K562 (cell line): ENCODE data around the gene KLK1. TPM values are rescaled to one million over a fixed set of nuclear protein-coding genes. Genes with fewer than 3 reads are reported as not detected.

Source experiments
- ATAC-seq: fragments of 200-7000 bp; cut with Tn5 transposase; 3 replicates; pipeline ENCODE4 v1.9.1; 2020; ENCODE audit warnings: moderate library complexity
- BruUV-seq: library from RNA; stranded (reverse); fragments of 400-500 nt; replicated peaks from 2 replicates; lab custom pipeline; 2021; lab: Mats Ljungman, UMichigan
- CTCF ChIA-PET: fragments of 300-600 bp; formaldehyde crosslinking; extraction: SDS; loops from one replicate; lab custom pipeline; 2021; ENCODE audit warnings: low intra/inter-chr PET ratio; lab: Yijun Ruan, JAX
- POLR2A ChIA-PET: fragments of 300-600, 350-650 bp; sonication (Branson Sonifier 250); formaldehyde crosslinking; extraction: SDS; loops from one replicate; lab custom pipeline; 2021; ENCODE audit warnings: antibody characterized with exemption, inconsistent platforms; lab: Yijun Ruan, JAX
- DNase-seq, 4 experiments: peaks; one replicate each; pipeline versions ENCODE4 v3.0.0 to v3.0.0-alpha.2; 2011 to 2018; ENCODE audit warnings: low spot score in 3 of 4, mixed read lengths in 3 of 4; ENCODE audit errors: extremely low read depth in 1 of 4
- FAIRE-seq: peaks from 2 replicates; lab custom pipeline; 2011; peaks lifted over from hg19 to GRCh38; lab: Jason Lieb, UNC
- H2AFZ ChIP-seq: 2 replicates; pipeline ENCODE4 v1.6.0; 2011; ENCODE audit warnings: low read depth, low read length, control low read depth, inconsistent platforms
- H3K27ac ChIP-seq: fragments of 200-600 bp; 3 replicates; pipeline ENCODE4 v1.8.0; 2011; ENCODE audit warnings: low read depth, mild to moderate bottlenecking, control low read depth, inconsistent platforms, low read length, moderate library complexity, mixed read lengths; ENCODE audit errors: extremely low read depth
- H3K27me3 ChIP-seq, 2 experiments: fragments of 300-600 bp in 1 of 2; 2 replicates in 1 of 2; 3 replicates in 1 of 2; pipeline versions ENCODE4 v1.6.0 to v1.8.0; 2011; ENCODE audit warnings: inconsistent platforms in 2 of 2, low read length in 2 of 2, mild to moderate bottlenecking in 1 of 2, mixed read lengths in 1 of 2, moderate library complexity in 1 of 2; ENCODE audit not compliant: control insufficient read depth in 2 of 2, insufficient read depth in 2 of 2
- H3K36me3 ChIP-seq: fragments of 300-600 bp; 3 replicates; pipeline ENCODE4 v1.8.0; 2011; ENCODE audit warnings: mild to moderate bottlenecking, low read length, inconsistent platforms; ENCODE audit not compliant: control insufficient read depth, insufficient read depth
- H3K4me1 ChIP-seq, 2 experiments: fragments of 200-600 bp in 1 of 2; replicated peaks in 1 of 2; 2 replicates in 1 of 2; 3 replicates in 1 of 2; pipeline versions ENCODE4 v1.5.1 to v1.8.0; 2011; ENCODE audit warnings: inconsistent platforms in 2 of 2, low read length in 2 of 2, mild to moderate bottlenecking in 1 of 2, mixed read lengths in 1 of 2, moderate library complexity in 1 of 2; ENCODE audit not compliant: control insufficient read depth in 2 of 2, insufficient read depth in 2 of 2
- H3K4me2 ChIP-seq: 2 replicates; pipeline ENCODE4 v1.6.1; 2011; ENCODE audit warnings: low read length, control low read depth, inconsistent platforms, mixed read lengths; ENCODE audit not compliant: insufficient read depth
- H3K4me3 ChIP-seq: fragments of 200-600 bp; sonication (generic), shearing (Covaris generic); 2 replicates; pipeline ENCODE4 v1.5.1; 2016; ENCODE audit warnings: control low read depth, inconsistent platforms
- H3K79me2 ChIP-seq: fragments of 200-600 bp; 3 replicates; pipeline ENCODE4 v1.8.0; 2011; ENCODE audit warnings: low read length, inconsistent platforms; ENCODE audit not compliant: control insufficient read depth, insufficient read depth
- H3K9ac ChIP-seq, 2 experiments: 2 replicates each; pipeline versions ENCODE4 v1.6.0 to v1.6.1; 2011; ENCODE audit warnings: low read depth in 2 of 2, low read length in 2 of 2, control low read depth in 1 of 2, inconsistent platforms in 1 of 2, mild to moderate bottlenecking in 1 of 2, mixed read lengths in 1 of 2; ENCODE audit not compliant: insufficient read depth in 1 of 2
- H3K9me1 ChIP-seq: one replicate; pipeline ENCODE4 v1.6.0; 2011; ENCODE audit warnings: inconsistent platforms, mild to moderate bottlenecking, low read length, moderate library complexity; ENCODE audit not compliant: control insufficient read depth, insufficient read depth
- H3K9me3 ChIP-seq: replicated peaks from 2 replicates; pipeline ENCODE4 v1.5.1; 2011; ENCODE audit warnings: low read depth, low read length, inconsistent platforms; ENCODE audit not compliant: control insufficient read depth, insufficient read depth
- H4K20me1 ChIP-seq: replicated peaks from 2 replicates; pipeline ENCODE4 v1.6.1; 2011; ENCODE audit warnings: low read length, inconsistent platforms, mixed read lengths; ENCODE audit not compliant: control insufficient read depth, insufficient read depth
- BACH1 ChIP-seq: fragments of 200-800 bp; sonication (Bioruptor generic); IDR thresholded peaks from 2 replicates; pipeline ENCODE4 v1.6.1; 2016; ENCODE audit warnings: missing genetic modification characterization, missing compliant biosample characterization
- BHLHE40 ChIP-seq: IDR thresholded peaks from 2 replicates; pipeline ENCODE4 v1.6.1; 2011; ENCODE audit warnings: low read length, improper control_type of control experiment
- CEBPB ChIP-seq: fragments of 450-650 bp; IDR thresholded peaks from 2 replicates; pipeline ENCODE4 v1.6.1; 2016; ENCODE audit warnings: missing genetic modification characterization, missing compliant biosample characterization
- E2F6 ChIP-seq, 2 experiments: IDR thresholded peaks; 2 replicates each; pipeline ENCODE4 v1.6.1; 2011; ENCODE audit warnings: borderline replicate concordance in 1 of 2, control low read depth in 1 of 2, low read depth in 1 of 2, low read length in 1 of 2, mild to moderate bottlenecking in 1 of 2, mixed read lengths in 1 of 2, moderate library complexity in 1 of 2; ENCODE audit not compliant: insufficient read depth in 1 of 2, insufficient read length in 1 of 2, poor library complexity in 1 of 2, severe bottlenecking in 1 of 2; ENCODE audit errors: extremely low read depth in 1 of 2
- MXI1 ChIP-seq: IDR thresholded peaks from 2 replicates; pipeline ENCODE4 v1.6.1; 2011; ENCODE audit warnings: low read depth, mild to moderate bottlenecking, improper control_type of control experiment, low read length
- MYC ChIP-seq, 2 experiments: fragments of 250-450 bp in 1 of 2; sonication (Bioruptor Pico) in 1 of 2; IDR thresholded peaks; 2 replicates each; pipeline versions ENCODE4 v1.5.1 to v1.6.1; 2012 to 2021; ENCODE audit warnings: low read depth in 2 of 2, borderline replicate concordance in 1 of 2, improper control_type of control experiment in 1 of 2, low read length in 1 of 2, mild to moderate bottlenecking in 1 of 2, moderate library complexity in 1 of 2
- POLR2A ChIP-seq: fragments of 450-650 bp; conservative IDR thresholded peaks from 2 replicates; pipeline ENCODE4 v1.6.1; 2016
- THRB ChIP-seq: fragments of 450-650 bp; formaldehyde crosslinking; conservative IDR thresholded peaks from 2 replicates; pipeline ENCODE4 v1.4.0; 2022; ENCODE audit warnings: mild to moderate bottlenecking, missing genetic modification characterization
- ZBTB33 ChIP-seq: sonication (generic); formaldehyde crosslinking; IDR thresholded peaks from 2 replicates; pipeline ENCODE4 v1.8.1; 2023; ENCODE audit warnings: mild to moderate bottlenecking, missing genetic modification reagents
- ZNF121 ChIP-seq: sonication (generic); formaldehyde crosslinking; conservative IDR thresholded peaks from 2 replicates; pipeline ENCODE4 v1.8.0; 2022; ENCODE audit warnings: missing genetic modification reagents
- ZNF584 ChIP-seq: fragments of 200-800 bp; sonication (Bioruptor generic); IDR thresholded peaks from 2 replicates; pipeline ENCODE4 v1.6.1; 2016; ENCODE audit warnings: low read depth, mild to moderate bottlenecking, missing genetic modification characterization, missing compliant biosample characterization
- WGBS: fragments of 100-300 bp; shearing (Covaris generic); methylation state at CpG from one replicate; pipeline ENCODE4 v1.1.6; 2016; ENCODE audit warnings: low coverage, mixed read lengths; ENCODE audit not compliant: insufficient coverage; ENCODE audit errors: missing lambda C conversion rate; 5-methylcytosine and 5-hydroxymethylcytosine counted together
- in situ Hi-C: fragments of 300-500 bp; cut with MboI; formaldehyde crosslinking; loops from 4 replicates; pipeline ENCODE4 v1.15.0; 2018; ENCODE audit warnings: inconsistent platforms, mixed read lengths
- intact Hi-C: fragments of 100-400 bp; cut with micrococcal nuclease; formaldehyde crosslinking; loops from 2 replicates; pipeline ENCODE4 v1.14.2; 2022
- polyA plus RNA-seq, 8 experiments: library from polyadenylated mRNA; depleted of rRNA in 4 of 8; stranded (reverse) in 5 of 8; unstranded in 3 of 8; fragments of >200 nt; fragmentation: Nextera tagmentation in 2 of 8; fragmentation: Illumina TruSeq in 1 of 8; extraction: Ambion mirVana in 2 of 8; extraction: Trizol in 1 of 8; gene quantifications; 2 replicates each; pipeline versions ENCODE4 v1.2.1 to v1.2.3, GENCODE V29; 2011 to 2014; ENCODE audit warnings: inconsistent platforms in 1 of 8, missing spikeins in 1 of 8
- total RNA-seq, 7 experiments: library from RNA; depleted of rRNA in 6 of 7; stranded (reverse); fragments of >200 nt in 6 of 7; fragmentation: Illumina TruSeq in 2 of 7; extraction: Trizol in 2 of 7; gene quantifications; 2 replicates each; pipeline versions ENCODE4 v1.2.1 to v1.2.3, GENCODE V29; 2011 to 2021; ENCODE audit warnings: low replicate concordance in 1 of 7

Gene KLK1
- total and polyA plus RNA-seq, 9 of the 15 experiments (the other 6 are each of a cell fraction or from before 2014, with no cell fraction given) = 0.87 to 15.4 (median 9.1) TPM

GRCh38 chr19:50803633-50804419 is 19.8 kb downstream of the KLK1 start (continued):
- no peak for TF ChIP-seq BACH1 (tag)
- TF ChIP-seq MYC (IDR thresholded peaks at IDR 0.05; ENCODE audit: low read depth, low read length) = 0 out of 2 replicates have a peak, but pooled peaks have one; percentile 8
- TF ChIP-seq MYC (CRISPR knock-in tag; IDR thresholded peaks at IDR 0.05; ENCODE audit: borderline replicate concordance, low read depth) = no peak
- TF ChIP-seq THRB = no peak
- TF ChIP-seq BHLHE40 = 0 out of 2 replicates have a peak, but pooled peaks have one; percentile 23
- 0 out of 2 replicates have a peak, but pooled peaks have one; percentile 11 for TF ChIP-seq MXI1
- 0 out of 2 replicates have a peak, but pooled peaks have one; percentile 49 for TF ChIP-seq ZNF584
- TF ChIP-seq, all 486 proteins: peak for 23

GRCh38 chr19:50801107-50801506 is 22.5 kb downstream of the KLK1 start:
- TF ChIP-seq ZNF121 (peak; percentile 71; the same call in 1 of the 2 replicates), ZBTB33 (CRISPR knock-in tag) (peak; percentile 94), E2F6 (IDR thresholded peaks at IDR 0.05; ENCODE audit: borderline replicate concordance in 1 of 2, extremely low read depth in 1 of 2, insufficient read depth in 1 of 2, insufficient read length in 1 of 2, low read depth in 1 of 2, low read length in 1 of 2, poor library complexity in 1 of 2, severe bottlenecking in 1 of 2) (peak in 1 of 2 experiments; percentile 12), POLR2A (peak; percentile 48; the same call in 1 of the 2 replicates), CEBPB (tag) (no peak)
- Histone ChIP-seq H3K27me3 (no peaks in the 10 kb centered on the region), H3K27ac (peak overlapping the region; percentile 34; the same call in 1 of the 3 replicates), H3K4me3 (no peak overlapping the region), H3K4me2 (no peak overlapping the region), H4K20me1 (peaks cover 54% of the 10 kb centered on the region), H3K9me3 (no peaks in the 10 kb centered on the region), H2AFZ (no peak overlapping the region), H3K36me3 (peaks cover 72% of the 10 kb centered on the region), H3K4me1 (peaks cover 14 to 57% of the 10 kb centered on the region in 2 experiments; a peak in 4 of 5 replicates), H3K9me1 (peaks cover 15% of the 10 kb centered on the region), H3K9ac (peak overlapping the region; percentile 3 to 82; a peak in 2 of 4 replicates), H3K79me2 (peaks cover 50% of the 10 kb centered on the region)
- intact Hi-C loops = loop anchor here (5.0 kb wide), 1 partner anchor 36 kb away; no protein-coding TSS in a partner anchor
- in situ Hi-C loops = no loop called here
- ChIA-PET CTCF (no interaction called here), POLR2A (interaction anchor here (0.6 to 5.0 kb wide), 7 partner anchors 10 to 158 kb away, joined by 3 to 70 read pairs (median 5); partner anchors contain the start of genes KLK1 and KLK4)
- 79% methylated on average over 8 of the region's 8 CpGs for WGBS
- TSS peak; percentile 20 for BruUV-seq
- FAIRE-seq = no peak
- DNase-seq = no peak
- ATAC-seq = no peak
